ENCODE data around the gene E2F1. TPM values are rescaled to one million over a fixed set of nuclear protein-coding genes. Genes with fewer than 3 reads are reported as not detected.

E2F1 gene
- total and polyA plus RNA-seq, 2 of the 4 experiments (the other 2 are of a cell fraction) = 10.9 to 14.0 TPM

DNA sequence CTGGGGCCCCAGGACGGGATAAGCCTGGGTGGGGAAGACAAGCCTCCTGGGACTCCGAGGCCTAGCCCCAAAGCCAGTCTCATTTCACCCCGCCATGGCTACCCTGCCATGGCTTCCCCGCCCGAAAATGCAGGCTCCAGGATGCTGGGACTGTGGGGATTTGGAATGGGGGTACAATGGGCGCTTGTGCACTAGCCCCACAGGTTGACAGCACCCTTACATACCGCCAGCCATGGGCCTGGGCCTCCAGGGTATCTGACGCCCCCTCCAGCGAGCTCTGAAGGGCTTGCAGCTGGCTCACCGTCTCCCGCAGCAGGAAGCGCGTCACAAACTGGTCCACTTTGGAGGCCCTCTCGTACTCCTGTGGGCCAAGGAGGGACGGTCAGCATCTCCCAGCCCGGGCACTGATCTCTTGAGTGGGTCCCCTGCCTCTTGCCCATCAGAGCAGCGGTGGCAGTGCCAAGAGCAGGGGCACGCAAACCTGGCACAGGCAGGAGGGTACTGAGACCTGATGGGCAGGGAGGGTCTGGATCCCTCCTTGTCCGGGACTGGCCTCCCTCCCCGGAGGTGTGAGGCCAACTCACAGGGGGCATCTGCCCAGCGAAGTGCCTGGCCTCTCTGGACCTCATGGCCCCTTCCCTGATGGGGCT lies 26.0 kb downstream of the E2F1 start:
- intact Hi-C loops (cut with micrococcal nuclease) = loop anchor here (10.0 kb wide), 1 partner anchor 155 kb away; the partner anchor contains the start of gene CHMP4B
- no TSS peak for BruUV-seq (replicated peaks)
- no peaks in the 10 kb centered on the region for H3K27me3 ChIP-seq (ENCODE audit: control insufficient read depth, insufficient read depth, low read length)
- in situ Hi-C loops (cut with MboI; ENCODE audit: low sequenced_read_pairs) = no loop called here
- ATAC-seq (ENCODE audit: low read depth) (no peak), DNase-seq (no peak)
- H3K4me3 ChIP-seq (ENCODE audit: insufficient read depth, low read depth, low read length) = no peak overlapping the region
- no peak overlapping the region for H3K14ac ChIP-seq (replicated peaks; ENCODE audit: low read depth, low read length)
- no peak overlapping the region for H2AK5ac ChIP-seq (ENCODE audit: low read depth, low read length)
- no peak overlapping the region for H3K9ac ChIP-seq (ENCODE audit: low read depth, low read length)
- H3K27ac ChIP-seq (ENCODE audit: insufficient read depth, low read length) = no peak overlapping the region
- 98% methylated on average over 7 of the region's 21 CpGs; no CpG with 5 or more reads in 1 of the 2 experiments for WGBS, 2 experiments (ENCODE audit: extremely low coverage in 2 of 2, insufficient read length in 1 of 2)
- H2BK15ac ChIP-seq (ENCODE audit: low read depth, low read length) = no peak overlapping the region
- H2BK20ac ChIP-seq (ENCODE audit: low read depth, low read length) = no peak overlapping the region
- H4K5ac ChIP-seq (ENCODE audit: low read depth, low read length) = no peak overlapping the region
- POLR2A ChIA-PET (ENCODE audit: unreplicated experiment) = no interaction called here
- CTCF ChIA-PET = no interaction called here
- no peak overlapping the region for H2BK5ac ChIP-seq (ENCODE audit: low read depth, low read length, poor library complexity, severe bottlenecking)
- H3K36me3 ChIP-seq (ENCODE audit: control insufficient read depth, insufficient read depth, low read length) = peaks cover 19% of the 10 kb centered on the region; the same call in 1 of the 2 replicates
- H2AK9ac ChIP-seq (replicated peaks; ENCODE audit: low read depth, low read length, poor library complexity) = peak overlapping the region; percentile 38
- H4K91ac ChIP-seq (ENCODE audit: insufficient read depth, low read depth, low read length) = no peak overlapping the region
- no peak overlapping the region for H2AFZ ChIP-seq (replicated peaks; ENCODE audit: low read length, poor library complexity)
- H3K9me3 ChIP-seq (ENCODE audit: control insufficient read depth, insufficient read depth, low read length) = no peaks in the 10 kb centered on the region
- no peak overlapping the region for H3K23ac ChIP-seq (ENCODE audit: low read depth, low read length)
- peaks cover 21% of the 10 kb centered on the region for H3K9me1 ChIP-seq (ENCODE audit: insufficient read depth, low read length)
- H3K4me2 ChIP-seq (ENCODE audit: low read depth, low read length) = no peak overlapping the region
- H2BK120ac ChIP-seq (ENCODE audit: low read depth, low read length) = no peak overlapping the region
- H4K20me1 ChIP-seq (ENCODE audit: insufficient read depth, low read length) = no peaks in the 10 kb centered on the region
- H3K4me1 ChIP-seq (ENCODE audit: control insufficient read depth, insufficient read depth, low read length) = peaks cover 11% of the 10 kb centered on the region
- no peak for TF ChIP-seq SMC3 (IDR thresholded peaks at IDR 0.05; ENCODE audit: low read depth, low read length)
- TF ChIP-seq FOS (IDR thresholded peaks at IDR 0.05; ENCODE audit: low read depth, low read length) = no peak
- TF ChIP-seq RCOR1 (IDR thresholded peaks at IDR 0.05; ENCODE audit: insufficient replicate concordance, low read length) = no peak
- no peak for TF ChIP-seq CEBPB (IDR thresholded peaks at IDR 0.05; ENCODE audit: low read depth, low read length)
- TF ChIP-seq POLR2A (IDR thresholded peaks at IDR 0.05; ENCODE audit: low read depth, low read length) = no peak
- no peak for TF ChIP-seq RAD21 (IDR thresholded peaks at IDR 0.05; ENCODE audit: low read length)
- no peak for TF ChIP-seq MXI1 (IDR thresholded peaks at IDR 0.05; ENCODE audit: borderline replicate concordance, low read depth, low read length)
- TF ChIP-seq, protein P1, sequence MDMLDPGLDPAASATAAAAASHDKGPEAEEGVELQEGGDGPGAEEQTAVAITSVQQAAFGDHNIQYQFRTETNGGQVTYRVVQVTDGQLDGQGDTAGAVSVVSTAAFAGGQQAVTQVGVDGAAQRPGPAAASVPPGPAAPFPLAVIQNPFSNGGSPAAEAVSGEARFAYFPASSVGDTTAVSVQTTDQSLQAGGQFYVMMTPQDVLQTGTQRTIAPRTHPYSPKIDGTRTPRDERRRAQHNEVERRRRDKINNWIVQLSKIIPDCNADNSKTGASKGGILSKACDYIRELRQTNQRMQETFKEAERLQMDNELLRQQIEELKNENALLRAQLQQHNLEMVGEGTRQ (IDR thresholded peaks at IDR 0.05; ENCODE audit: low read depth, low read length) = no peak
- TF ChIP-seq RFX5 (IDR thresholded peaks at IDR 0.05; ENCODE audit: low read depth, low read length) = no peak
- TF ChIP-seq NFE2L2 (IDR thresholded peaks at IDR 0.05; ENCODE audit: low read depth, low read length) = no peak
- TF ChIP-seq CHD1 (IDR thresholded peaks at IDR 0.05; ENCODE audit: low read depth, low read length) = no peak
- TF ChIP-seq BHLHE40 (IDR thresholded peaks at IDR 0.05; ENCODE audit: low read depth, low read length) = no peak
- TF ChIP-seq, protein P2, sequence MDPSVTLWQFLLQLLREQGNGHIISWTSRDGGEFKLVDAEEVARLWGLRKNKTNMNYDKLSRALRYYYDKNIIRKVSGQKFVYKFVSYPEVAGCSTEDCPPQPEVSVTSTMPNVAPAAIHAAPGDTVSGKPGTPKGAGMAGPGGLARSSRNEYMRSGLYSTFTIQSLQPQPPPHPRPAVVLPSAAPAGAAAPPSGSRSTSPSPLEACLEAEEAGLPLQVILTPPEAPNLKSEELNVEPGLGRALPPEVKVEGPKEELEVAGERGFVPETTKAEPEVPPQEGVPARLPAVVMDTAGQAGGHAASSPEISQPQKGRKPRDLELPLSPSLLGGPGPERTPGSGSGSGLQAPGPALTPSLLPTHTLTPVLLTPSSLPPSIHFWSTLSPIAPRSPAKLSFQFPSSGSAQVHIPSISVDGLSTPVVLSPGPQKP (IDR thresholded peaks at IDR 0.05; ENCODE audit: borderline replicate concordance, low read depth, low read length) = no peak
- no peak for TF ChIP-seq MAFK (IDR thresholded peaks at IDR 0.05; ENCODE audit: low read depth, low read length)
- TF ChIP-seq MAZ (IDR thresholded peaks at IDR 0.05; ENCODE audit: borderline replicate concordance, low read depth, low read length) = no peak
- TF ChIP-seq, protein P3, sequence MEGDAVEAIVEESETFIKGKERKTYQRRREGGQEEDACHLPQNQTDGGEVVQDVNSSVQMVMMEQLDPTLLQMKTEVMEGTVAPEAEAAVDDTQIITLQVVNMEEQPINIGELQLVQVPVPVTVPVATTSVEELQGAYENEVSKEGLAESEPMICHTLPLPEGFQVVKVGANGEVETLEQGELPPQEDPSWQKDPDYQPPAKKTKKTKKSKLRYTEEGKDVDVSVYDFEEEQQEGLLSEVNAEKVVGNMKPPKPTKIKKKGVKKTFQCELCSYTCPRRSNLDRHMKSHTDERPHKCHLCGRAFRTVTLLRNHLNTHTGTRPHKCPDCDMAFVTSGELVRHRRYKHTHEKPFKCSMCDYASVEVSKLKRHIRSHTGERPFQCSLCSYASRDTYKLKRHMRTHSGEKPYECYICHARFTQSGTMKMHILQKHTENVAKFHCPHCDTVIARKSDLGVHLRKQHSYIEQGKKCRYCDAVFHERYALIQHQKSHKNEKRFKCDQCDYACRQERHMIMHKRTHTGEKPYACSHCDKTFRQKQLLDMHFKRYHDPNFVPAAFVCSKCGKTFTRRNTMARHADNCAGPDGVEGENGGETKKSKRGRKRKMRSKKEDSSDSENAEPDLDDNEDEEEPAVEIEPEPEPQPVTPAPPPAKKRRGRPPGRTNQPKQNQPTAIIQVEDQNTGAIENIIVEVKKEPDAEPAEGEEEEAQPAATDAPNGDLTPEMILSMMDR (conservative IDR thresholded peaks at IDR 0.05; ENCODE audit: low read depth, low read length) = no peak
- H3K18ac ChIP-seq (ENCODE audit: low read depth, low read length) = no peak overlapping the region
- no peak overlapping the region for H3K56ac ChIP-seq (ENCODE audit: extremely low read depth, insufficient read depth, low read length)
- peaks cover 7 to 29% of the 10 kb centered on the region in 2 experiments; a peak in 3 of 4 replicates for H3K79me1 ChIP-seq (ENCODE audit: low read depth in 1 of 2, low read length in 2 of 2)
- dilution Hi-C loops (cut with HindIII; ENCODE audit: low sequenced_read_pairs, unreplicated experiment) = no loop called here
- no peak overlapping the region for H3K4ac ChIP-seq (ENCODE audit: low read depth, low read length)
- no peak overlapping the region for H4K8ac ChIP-seq (ENCODE audit: low read depth in 2 of 2, low read length in 2 of 2)
